Measurements from ENCODE around the gene CLEC4G.
A peak's percentile ranks its signal among the peaks of the same experiment; 100 is the strongest.

The CLEC4G gene

DNA sequence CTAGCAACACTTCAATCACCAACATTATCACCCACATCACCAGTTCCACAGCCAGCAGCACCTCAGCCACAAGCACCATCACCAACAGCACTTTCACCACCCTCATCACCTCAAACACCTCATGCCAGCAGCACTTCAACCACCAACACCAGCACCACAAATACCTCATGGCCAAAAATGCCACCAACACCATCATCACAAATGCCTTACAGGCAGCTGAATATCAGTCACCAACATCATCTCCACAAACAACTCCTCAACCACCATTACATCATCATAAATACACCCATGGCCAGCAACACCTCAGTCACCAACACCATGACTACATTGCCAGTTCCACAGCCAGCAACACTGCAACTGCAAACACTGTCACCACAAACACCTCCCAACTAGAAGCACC is 40.4 kb downstream of the CLEC4G start:
- peak; percentile 23 for DNase-seq

DNA sequence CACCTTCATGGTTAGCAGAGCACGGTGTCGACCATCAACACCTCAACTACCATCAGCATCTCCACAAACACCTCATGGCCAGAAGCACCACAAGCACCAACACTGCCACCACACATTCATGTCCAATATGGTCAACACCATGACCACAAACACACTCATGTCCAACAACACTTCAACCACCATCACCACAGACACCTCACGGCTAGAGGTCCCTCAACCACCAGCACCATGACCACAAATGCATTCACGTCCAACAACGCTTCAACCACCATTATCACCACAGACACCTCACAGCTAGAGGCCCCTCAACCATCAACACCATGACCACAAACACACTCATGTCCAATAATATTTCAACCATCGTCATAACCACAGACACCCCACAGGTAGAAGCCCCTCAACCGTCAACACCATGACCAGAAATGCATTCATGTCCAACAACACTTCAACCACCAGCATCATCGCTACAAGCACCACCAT is 41.1 kb downstream of the CLEC4G start:
- DNase-seq, result no peak

- no peak for DNase-seq
Observed at GRCh38 chr19:7689165-7689564, 42.7 kb downstream of the CLEC4G start.

DNA sequence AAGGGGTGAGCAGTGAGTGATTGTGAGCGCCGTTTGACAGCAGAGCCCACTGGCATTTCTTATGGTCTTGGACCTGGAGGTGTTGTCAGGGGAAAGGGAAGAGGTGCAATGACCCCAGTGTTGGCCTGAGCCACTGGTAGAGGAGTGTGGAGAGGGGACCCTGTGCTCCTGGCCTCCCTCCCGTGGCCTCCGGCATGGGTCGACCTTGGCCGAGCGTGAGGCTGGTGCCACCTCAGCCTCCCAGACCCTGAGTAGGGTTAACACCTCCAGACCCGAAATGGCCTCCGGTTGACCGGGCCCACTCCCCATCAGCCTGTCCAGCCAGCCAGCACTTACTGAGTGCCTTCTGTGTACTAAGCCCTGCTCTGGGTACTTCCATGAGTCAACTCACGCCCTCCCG is 44.7 kb downstream of the CLEC4G start:
- DNase-seq, result no peak

GRCh38 chr19:7685546-7686445 is 46.1 kb downstream of the CLEC4G start:
- DNase-seq, result no peak

DNA sequence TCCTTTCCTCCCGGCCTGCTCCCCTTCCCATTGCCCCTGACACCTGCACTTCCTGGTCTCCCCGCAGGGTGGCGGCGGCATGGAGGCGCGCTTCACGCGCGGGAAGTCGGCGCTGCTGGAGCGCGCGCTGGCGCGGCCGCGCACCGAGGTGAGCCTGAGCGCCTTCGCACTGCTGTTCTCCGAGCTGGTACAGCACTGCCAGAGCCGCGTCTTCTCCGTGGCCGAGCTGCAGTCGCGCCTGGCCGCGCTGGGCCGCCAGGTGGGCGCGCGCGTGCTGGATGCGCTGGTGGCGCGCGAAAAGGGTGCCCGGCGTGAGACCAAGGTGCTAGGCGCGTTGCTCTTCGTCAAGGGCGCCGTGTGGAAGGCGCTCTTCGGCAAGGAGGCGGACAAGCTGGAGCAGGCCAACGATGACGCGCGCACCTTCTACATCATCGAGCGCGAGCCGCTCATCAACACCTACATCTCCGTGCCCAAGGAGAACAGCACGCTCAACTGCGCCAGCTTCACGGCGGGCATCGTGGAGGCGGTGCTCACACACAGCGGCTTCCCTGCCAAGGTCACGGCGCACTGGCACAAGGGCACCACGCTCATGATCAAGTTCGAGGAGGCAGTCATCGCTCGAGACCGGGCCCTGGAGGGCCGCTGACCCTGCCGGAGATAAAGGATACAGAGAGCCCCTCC is 49.6 kb downstream of the CLEC4G start:
- DNase-seq, result no peak

GRCh38 chr19:7681340-7682174 is 50.4 kb downstream of the CLEC4G start:
- DNase-seq, result peak; percentile 84

DNA sequence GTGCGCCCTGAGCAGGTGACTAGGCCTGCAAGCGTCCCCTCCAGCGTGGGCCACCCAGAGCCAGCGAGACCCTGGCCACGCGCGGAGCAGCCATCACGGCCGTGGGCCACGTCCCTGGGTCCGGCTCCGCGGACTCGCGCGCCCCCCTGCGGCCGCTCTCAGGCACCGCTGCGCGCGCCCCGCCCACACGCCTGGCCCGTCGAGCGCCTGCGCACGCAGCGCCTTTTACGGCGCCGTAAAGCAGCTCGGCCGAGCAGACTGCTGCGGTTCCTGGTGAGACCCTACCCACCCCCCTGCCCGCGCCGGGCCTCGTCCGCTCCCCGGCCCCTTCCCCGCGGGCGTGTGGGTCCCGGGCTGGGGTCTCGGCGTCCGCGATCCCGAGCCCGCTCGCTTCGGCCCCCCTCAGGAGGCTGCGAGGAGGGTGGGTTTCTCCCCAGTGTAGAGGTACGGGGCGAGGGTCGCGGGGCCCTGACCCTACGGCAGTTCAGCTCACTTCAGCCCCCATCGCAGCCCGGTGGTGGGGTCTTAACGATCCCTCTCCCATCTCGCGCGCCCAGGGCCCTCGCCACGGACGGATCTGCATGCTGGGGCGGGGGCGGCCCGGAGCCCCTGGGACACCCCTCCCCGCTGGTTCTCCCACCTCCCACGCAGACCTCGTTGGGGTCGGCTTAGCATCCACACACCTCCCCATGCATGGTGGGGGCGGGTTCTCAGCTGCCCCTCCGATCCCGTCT is 51.1 kb downstream of the CLEC4G start, which contains the start of gene TRAPPC5:
Gene TRAPPC5, plus strand, starts transcription at position 228 of the 734 bp plus-strand sequence. CDS start 1,421 bp downstream, outside the sequence.
- DNase-seq, result peak; percentile 87

DNA sequence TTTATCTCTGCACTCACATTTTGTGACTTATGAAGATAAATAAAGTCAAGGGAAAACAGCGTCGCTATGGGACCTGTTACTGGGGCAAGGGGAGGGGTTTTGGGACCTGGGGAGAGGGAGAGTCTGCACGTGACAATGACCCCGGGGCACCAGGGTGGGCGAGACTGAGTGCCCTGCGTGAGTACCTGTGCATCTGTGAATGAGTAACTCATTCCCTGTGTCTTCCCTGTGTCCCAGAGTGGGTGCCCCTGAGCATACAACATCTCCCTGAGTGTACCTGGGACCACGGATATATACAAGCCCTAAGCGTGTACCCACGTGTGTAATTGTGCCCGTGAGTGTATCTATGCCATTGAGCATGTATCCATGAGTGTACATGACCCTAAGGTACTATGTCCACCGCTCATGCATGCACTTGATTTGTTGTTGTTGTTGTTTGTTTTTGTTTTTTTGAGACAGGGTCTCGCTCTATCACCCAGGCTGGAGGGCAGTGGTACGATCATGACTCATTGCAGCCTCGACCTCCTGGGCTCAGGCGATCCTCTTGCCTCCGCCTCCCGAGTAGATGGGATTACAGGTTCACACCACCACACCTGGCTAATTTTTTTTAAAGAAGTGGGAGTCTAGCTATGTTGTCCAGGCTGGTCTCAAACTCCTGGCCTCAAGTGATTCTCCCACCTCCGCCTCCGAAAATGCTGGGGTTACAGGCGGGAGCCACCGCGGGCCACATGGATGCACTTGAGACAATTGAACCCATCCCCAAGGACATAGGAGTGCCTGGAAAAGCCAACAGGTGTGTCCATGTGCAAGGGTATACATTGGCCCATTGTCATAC is 51.9 kb downstream of the CLEC4G start:
- no peak for DNase-seq

DNA sequence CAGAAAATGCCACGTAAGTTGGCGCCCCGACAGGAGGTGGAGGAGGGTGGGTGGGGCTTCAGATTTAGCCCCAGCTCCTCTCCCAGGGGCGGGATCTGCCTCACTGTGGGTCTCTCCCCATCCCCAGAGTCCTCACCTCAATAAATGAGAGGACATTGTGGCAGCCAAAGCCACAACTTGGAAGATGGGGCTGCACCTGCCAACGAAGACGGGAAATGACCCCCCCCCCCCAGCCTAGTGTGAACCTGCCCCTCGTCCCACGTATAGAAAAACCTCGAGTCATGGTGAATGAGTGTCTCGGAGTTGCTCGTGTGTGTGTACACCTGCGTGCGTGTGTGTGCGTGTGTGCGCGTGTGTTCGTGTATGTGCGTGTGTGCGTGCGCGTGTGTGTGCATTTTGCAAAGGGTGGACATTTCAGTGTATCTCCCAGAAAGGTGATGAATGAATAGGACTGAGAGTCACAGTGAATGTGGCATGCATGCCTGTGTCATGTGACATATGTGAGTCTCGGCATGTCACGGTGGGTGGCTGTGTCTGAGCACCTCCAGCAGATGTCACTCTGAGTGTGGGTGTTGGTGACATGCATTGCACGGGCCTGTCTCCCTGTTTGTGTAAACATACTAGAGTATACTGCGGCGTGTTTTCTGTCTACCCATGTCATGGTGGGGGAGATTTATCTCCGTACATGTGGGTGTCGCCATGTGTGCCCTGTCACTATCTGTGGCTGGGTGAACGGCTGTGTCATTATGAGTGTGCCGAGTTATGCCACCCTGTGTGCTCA is 52.7 kb downstream of the CLEC4G start:
- DNase-seq, result peak; percentile 77

Data from activated naive CD4-positive, alpha-beta T cell treated with Interleukin-2 at 50 U/mL for 16 hours (primary cell).